Endothelial cell of umbilical vein (primary cell): Measurements from ENCODE around the gene SYAP1. TPM values are rescaled to one million over a fixed set of nuclear protein-coding genes. Genes with fewer than 3 reads are reported as not detected.
A peak's percentile ranks its signal among the peaks of the same experiment; 100 is the strongest.

Source experiments
- Bru-seq: library from RNA; stranded (reverse); fragments of 400-500 nt; gene quantifications from one replicate; lab custom pipeline; 2021; lab: Mats Ljungman, UMichigan
- BruChase-seq, 2 experiments: library from RNA; stranded (reverse); fragments of 400-500 nt; gene quantifications; one replicate each; lab custom pipeline; 2021; lab: Mats Ljungman, UMichigan
- BruUV-seq: library from RNA; stranded (reverse); fragments of 400-500 nt; replicated peaks from 2 replicates; lab custom pipeline; 2021; lab: Mats Ljungman, UMichigan
- CTCF ChIA-PET: fragments of 300-600, 350-600 bp; sonication (Branson Sonifier 250); formaldehyde crosslinking; loops from one replicate; lab custom pipeline; 2021; ENCODE audit warnings: antibody characterized with exemption, inconsistent platforms; lab: Charles Lee
- POLR2A ChIA-PET: fragments of 300-600, 350-600 bp; sonication (Branson Sonifier 250); formaldehyde crosslinking; loops from one replicate; lab custom pipeline; 2021; ENCODE audit warnings: antibody characterized with exemption, inconsistent platforms; lab: Charles Lee
- DNase-seq: peaks from one replicate; pipeline ENCODE4 v3.0.0-alpha.2; 2011; ENCODE audit warnings: low read depth, low spot score
- FAIRE-seq: peaks from 2 replicates; lab custom pipeline; 2011; peaks lifted over from hg19 to GRCh38; lab: Jason Lieb, UNC
- H2AFZ ChIP-seq: 2 replicates; pipeline ENCODE4 v1.6.0; 2012; ENCODE audit warnings: low read depth, low read length, control low read depth, inconsistent platforms
- H3K27ac ChIP-seq: 2 replicates; pipeline ENCODE4 v1.5.1; 2011; ENCODE audit warnings: low read depth, mild to moderate bottlenecking, control low read depth, low read length, moderate library complexity; ENCODE audit not compliant: insufficient read depth
- H3K27me3 ChIP-seq, 2 experiments: 2 replicates each; pipeline versions ENCODE4 v1.6.0 to v1.6.1; 2011; ENCODE audit warnings: low read length in 2 of 2, mixed read lengths in 1 of 2; ENCODE audit not compliant: control insufficient read depth in 2 of 2, insufficient read depth in 2 of 2
- H3K36me3 ChIP-seq, 2 experiments: 2 replicates in 1 of 2; 3 replicates in 1 of 2; pipeline ENCODE4 v1.5.1; 2011; ENCODE audit warnings: low read length in 2 of 2, mild to moderate bottlenecking in 1 of 2, moderate library complexity in 1 of 2; ENCODE audit not compliant: control insufficient read depth in 2 of 2, insufficient read depth in 2 of 2; ENCODE audit errors: extremely low read depth in 1 of 2
- H3K4me1 ChIP-seq: 3 replicates; pipeline ENCODE4 v1.5.1; 2011; ENCODE audit warnings: mild to moderate bottlenecking, low read length; ENCODE audit not compliant: control insufficient read depth, insufficient read depth; ENCODE audit errors: extremely low read depth
- H3K4me2 ChIP-seq: 2 replicates; pipeline ENCODE4 v1.6.1; 2011; ENCODE audit warnings: low read length, control low read depth, mixed read lengths; ENCODE audit not compliant: insufficient read depth
- H3K4me3 ChIP-seq, 3 experiments: fragments of 200-600 bp in 1 of 3; sonication (generic), shearing (Covaris generic) in 1 of 3; replicated peaks in 1 of 3; 2 replicates each; pipeline ENCODE4 v1.5.1; 2011 to 2016; ENCODE audit warnings: control low read depth in 3 of 3, low read length in 3 of 3, mild to moderate bottlenecking in 2 of 3, inconsistent platforms in 1 of 3, low read depth in 1 of 3, moderate library complexity in 1 of 3; ENCODE audit not compliant: insufficient read depth in 1 of 3
- H3K79me2 ChIP-seq: 2 replicates; pipeline ENCODE4 v1.6.0; 2012; ENCODE audit warnings: low read length, inconsistent platforms; ENCODE audit not compliant: control insufficient read depth, insufficient read depth
- H3K9ac ChIP-seq: replicated peaks from 2 replicates; pipeline ENCODE3; 2011; ENCODE audit warnings: low read length, control low read depth; ENCODE audit not compliant: insufficient read depth; ENCODE audit errors: extremely low read depth
- H3K9me1 ChIP-seq: replicated peaks from 3 replicates; pipeline ENCODE4 v1.6.0; 2011; ENCODE audit warnings: mild to moderate bottlenecking, low read length; ENCODE audit not compliant: control insufficient read depth, insufficient read depth; ENCODE audit errors: extremely low read depth
- H3K9me3 ChIP-seq: replicated peaks from 2 replicates; pipeline ENCODE4 v1.5.1; 2012; ENCODE audit warnings: low read length, inconsistent platforms; ENCODE audit not compliant: control insufficient read depth, insufficient read depth
- H4K20me1 ChIP-seq: replicated peaks from 2 replicates; pipeline ENCODE3; 2011; ENCODE audit warnings: mild to moderate bottlenecking, low read length; ENCODE audit not compliant: control insufficient read depth, insufficient read depth; ENCODE audit errors: extremely low read depth
- CTCF ChIP-seq, 2 donors: IDR thresholded peaks; 1 replicate in 1 of 2; 2 replicates in 1 of 2; pipeline ENCODE4 v1.5.1; 2011; ENCODE audit warnings: low read length in 2 of 2, mild to moderate bottlenecking in 2 of 2, moderate library complexity in 2 of 2, control low read depth in 1 of 2, inconsistent platforms in 1 of 2, low read depth in 1 of 2; ENCODE audit not compliant: insufficient read depth in 1 of 2; ENCODE audit errors: extremely low read depth in 1 of 2
- FOS ChIP-seq: IDR thresholded peaks from 2 replicates; pipeline ENCODE4 v1.6.1; 2011; ENCODE audit warnings: mild to moderate bottlenecking, low read length, moderate library complexity, borderline replicate concordance; ENCODE audit not compliant: insufficient read depth
- GATA2 ChIP-seq: IDR thresholded peaks from 2 replicates; pipeline ENCODE4 v1.7.0; 2011; ENCODE audit warnings: low read depth, mild to moderate bottlenecking, moderate library complexity, mixed read lengths, low read length; ENCODE audit not compliant: insufficient read length, insufficient read depth
- JUN ChIP-seq: IDR thresholded peaks from 2 replicates; pipeline ENCODE4 v1.6.1; 2011; ENCODE audit warnings: borderline replicate concordance, low read depth; ENCODE audit not compliant: insufficient read length, insufficient read depth
- MAX ChIP-seq: IDR thresholded peaks from 2 replicates; pipeline ENCODE4 v1.6.1; 2011; ENCODE audit not compliant: insufficient read depth, insufficient read length
- POLR2A ChIP-seq: IDR thresholded peaks from 2 replicates; pipeline ENCODE4 v1.6.1; 2012; ENCODE audit warnings: low read depth, mild to moderate bottlenecking, control low read depth, low read length
- POLR2AphosphoS5 ChIP-seq: IDR thresholded peaks from 2 replicates; pipeline ENCODE4 v1.6.1; 2012; ENCODE audit warnings: low read depth, mild to moderate bottlenecking, control low read depth, low read length, moderate library complexity; ENCODE audit not compliant: insufficient read depth
- dilution Hi-C: fragments of 300-500 bp; cut with MboI; formaldehyde crosslinking; loops from one replicate; pipeline ENCODE4 v1.15.0; 2019; ENCODE audit warnings: low sequenced_read_pairs; ENCODE audit not compliant: extremely low pct_ligation_motif_present
- intact Hi-C: fragments of 100-400 bp; cut with micrococcal nuclease; formaldehyde crosslinking; loops from one replicate; pipeline ENCODE4 v1.10.0; 2022
- long read RNA-seq: library from polyadenylated mRNA; stranded (forward); transcript quantifications from one replicate; pipeline ENCODE4 v2.0.0, GENCODE V29; 2021
- polyA minus RNA-seq, 3 experiments: library from RNA; depleted of rRNA, polyadenylated mRNA; stranded (reverse); fragments of >200 nt; gene quantifications; 1 replicate in 1 of 3; 2 replicates in 2 of 3; pipeline ENCODE4 v1.2.3, GENCODE V29; 2011
- polyA plus RNA-seq, 4 experiments: library from polyadenylated mRNA; depleted of rRNA in 3 of 4; stranded (reverse) in 3 of 4; unstranded in 1 of 4; fragments of >200 nt; gene quantifications; 2 replicates each; pipeline versions ENCODE4 v1.2.1 to v1.2.3, GENCODE V29; 2011 to 2012; ENCODE audit warnings: missing spikeins in 1 of 4
- total RNA-seq: library from RNA; stranded (reverse); gene quantifications from 2 replicates; pipeline ENCODE4 v1.2.3, GENCODE V29; 2021

SYAP1 gene
- total RNA-seq, result 21.9 and 22.2 TPM in 2 replicates
- polyA plus RNA-seq, result 2.6 and 3.4 TPM in 2 replicates
- 5.4 and 6.6 TPM in 2 replicates for polyA plus RNA-seq (2011; cell fraction: cytosol; rRNA removed)
- 3.5 and 4.2 TPM in 2 replicates for polyA plus RNA-seq (2011; cell fraction: nucleus; rRNA removed)
- 14.5 and 16.0 TPM in 2 replicates for polyA plus RNA-seq (2012)
- polyA minus RNA-seq, result 5.4 and 6.7 TPM in 2 replicates
- polyA minus RNA-seq (2011; cell fraction: cytosol; rRNA and poly(A)+ RNA removed), result 13.3 TPM
- polyA minus RNA-seq (2011; cell fraction: nucleus; rRNA and poly(A)+ RNA removed), result 3.7 and 5.4 TPM in 2 replicates
- Bru-seq, nascent RNA, result percentile 58 among the genes with signal in this experiment
- BruChase-seq, experiment 1, labeled RNA remaining after a 6-hour chase, result percentile 74 among the genes with signal in this experiment
- BruChase-seq, experiment 2, labeled RNA remaining after a 2-hour chase, result percentile 61 among the genes with signal in this experiment
- long read RNA-seq, full-length matches to known transcripts, result 106 of 124 reads
- long read RNA-seq, partial matches to known transcripts, result 10 of 124 reads
- long read RNA-seq, other reads (novel, unspliced or antisense), result 8 of 124 reads

GRCh38 chrX:16719334-16720084, at the start of gene SYAP1:
Gene SYAP1 (plus strand): TSS chrX:16719612. CDS start chrX:16719725, 113 bp downstream.
- POLR2A ChIA-PET, result interaction anchor here (0.5 to 2.1 kb wide), 7 partner anchors 16 to 162 kb away, joined by 3 to 11 read pairs (median 3); partner anchors contain the start of gene TXLNG
- intact Hi-C loops (loop anchor here (1.0 to 2.0 kb wide), 2 partner anchors 51 to 67 kb away; partner anchors contain the start of gene TXLNG), dilution Hi-C loops (no loop called here)
- no TSS peak for BruUV-seq
- H3K4me2 ChIP-seq, result peak within 1 kb of the TSS; percentile 88
- CTCF ChIA-PET, result interaction anchor here (1.0 kb wide), 1 partner anchor 88 kb away, joined by 3 read pairs; no protein-coding TSS in a partner anchor
- H3K4me3 ChIP-seq, result peak within 1 kb of the TSS; percentile 42 to 72 (median 63)
- H3K4me1 ChIP-seq, result peaks cover 4% of the 10 kb centered on the region
- peak within 1 kb of the TSS; percentile 54 for H2AFZ ChIP-seq
- no peaks in the 10 kb centered on the region for H3K36me3 ChIP-seq
- H4K20me1 ChIP-seq, result no peaks in the 10 kb centered on the region
- H3K79me2 ChIP-seq, result peaks cover 31% of the 10 kb centered on the region
- no peaks in the 10 kb centered on the region for H3K27me3 ChIP-seq
- DNase-seq (peak; percentile 95), FAIRE-seq (peak; percentile 98)
- H3K27ac ChIP-seq, result peak within 1 kb of the TSS; percentile 94
- no peaks in the 10 kb centered on the region for H3K9me1 ChIP-seq
- TF ChIP-seq POLR2AphosphoS5 (peak; percentile 91), MAX (no peak), POLR2A (peak; percentile 88), CTCF (IDR thresholded peaks at IDR 0.05; ENCODE audit: extremely low read depth in 1 of 2, insufficient read depth in 1 of 2, low read depth in 1 of 2, low read length in 2 of 2) (no peak), FOS (peak; percentile 29), JUN (peak; percentile 66), GATA2 (no peak)
- no peaks in the 10 kb centered on the region for H3K9me3 ChIP-seq
- H3K9ac ChIP-seq, result peak within 1 kb of the TSS; percentile 95
